ENCODE results near the gene NDUFS3.
"Not testable (repeated sequence)": the region's sequence is repeated elsewhere in the genome, so short reads cannot be mapped to it uniquely, and the experiment has no call there.

Gene NDUFS3

DNA sequence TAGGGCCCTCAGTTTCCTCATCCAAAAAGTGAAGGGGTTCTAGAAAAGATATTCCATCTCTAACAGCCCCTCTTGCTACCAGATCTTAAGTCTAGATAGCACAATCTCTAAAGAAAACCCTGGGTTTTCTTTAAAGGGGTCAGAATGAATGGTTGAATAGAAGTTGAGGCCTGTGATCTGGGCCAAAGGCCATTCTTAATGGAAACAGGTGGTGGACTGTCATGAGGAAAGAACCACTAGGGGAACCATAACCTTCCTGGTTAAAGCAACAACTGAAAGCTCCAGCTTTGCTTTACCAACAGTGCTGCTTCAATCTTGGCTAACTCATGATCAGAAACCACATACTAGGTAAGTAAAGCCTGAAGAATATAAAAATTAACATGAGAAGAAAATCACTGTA is 27.8 kb upstream of the NDUFS3 start:
- peaks cover 22% of the 10 kb centered on the region for H3K36me3 Mint-ChIP-seq
- no peak for ATAC-seq
- H3K27ac Mint-ChIP-seq, result peak overlapping the region; percentile 100
- no peaks in the 10 kb centered on the region for H3K9me3 Mint-ChIP-seq
- H3K4me1 Mint-ChIP-seq, result peaks cover 55% of the 10 kb centered on the region
- H3K4me3 Mint-ChIP-seq, result peak overlapping the region; percentile 99
- H3K27me3 Mint-ChIP-seq, result no peaks in the 10 kb centered on the region

GRCh38 chr11:47552056-47552565 is 26.8 kb upstream of the NDUFS3 start:
- no peaks in the 10 kb centered on the region for H3K27me3 Mint-ChIP-seq
- H3K9me3 Mint-ChIP-seq, result no peaks in the 10 kb centered on the region
- H3K36me3 Mint-ChIP-seq, result peaks cover 22% of the 10 kb centered on the region
- H3K4me1 Mint-ChIP-seq, result peaks cover 52% of the 10 kb centered on the region
- H3K4me3 Mint-ChIP-seq, result peak overlapping the region; percentile 99
- H3K27ac Mint-ChIP-seq, result peak overlapping the region; percentile 100
- peak; percentile 1 for ATAC-seq

GRCh38 chr11:47552566-47553405 is 26.1 kb upstream of the NDUFS3 start, which contains the start of gene CELF1:
Gene CELF1 (minus strand): TSS chr11:47553132. CDS start chr11:47499523, 53,609 bp downstream.
- ATAC-seq, result peak; percentile 98
- peaks cover 45% of the 10 kb centered on the region for H3K4me1 Mint-ChIP-seq

DNA sequence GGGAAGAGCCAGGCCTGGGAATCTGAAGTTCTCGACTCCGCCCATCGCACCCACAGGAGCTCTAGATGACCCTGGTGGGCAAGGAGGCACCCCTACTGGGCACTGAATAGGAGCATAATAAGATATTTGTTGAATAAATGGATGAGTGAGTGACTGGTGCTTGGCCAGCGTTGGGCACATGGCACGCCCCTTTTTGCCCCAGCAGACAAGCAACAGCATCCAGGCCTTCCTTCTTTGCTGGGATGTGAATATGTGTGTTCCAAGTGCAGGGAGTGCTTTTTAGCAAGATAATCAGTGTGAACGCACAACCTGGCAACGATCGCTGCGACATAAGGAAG is 25.5 kb upstream of the NDUFS3 start:
- H3K9me3 Mint-ChIP-seq, result no peaks in the 10 kb centered on the region
- no peaks in the 10 kb centered on the region for H3K27me3 Mint-ChIP-seq
- H3K4me1 Mint-ChIP-seq, result peaks cover 39% of the 10 kb centered on the region
- peaks cover 18% of the 10 kb centered on the region for H3K36me3 Mint-ChIP-seq
- peak overlapping the region; percentile 99 for H3K4me3 Mint-ChIP-seq
- H3K27ac Mint-ChIP-seq, result peak overlapping the region; percentile 100
- peak; percentile 50 for ATAC-seq

More at GRCh38 chr11:47552566-47553405, 26.1 kb upstream of the NDUFS3 start, which contains the start of gene CELF1:
- Mint-ChIP-seq H3K27me3 (no peaks in the 10 kb centered on the region), H3K9me3 (no peaks in the 10 kb centered on the region), H3K4me3 (peak within 1 kb of the TSS; percentile 99), H3K36me3 (peaks cover 22% of the 10 kb centered on the region), H3K27ac (peak within 1 kb of the TSS; percentile 100)

- not testable (repeated sequence) for H3K27me3 Mint-ChIP-seq, H3K9me3 Mint-ChIP-seq, H3K4me3 Mint-ChIP-seq, H3K27ac Mint-ChIP-seq, ATAC-seq
- Mint-ChIP-seq H3K4me1 (peaks cover 13% of the 10 kb centered on the region), H3K36me3 (peaks cover 11% of the 10 kb centered on the region)
Observed at GRCh38 chr11:47557004-47557403, 21.9 kb upstream of the NDUFS3 start.

GRCh38 chr11:47558695-47559094 is 20.2 kb upstream of the NDUFS3 start:
- no peaks in the 10 kb centered on the region for H3K9me3 Mint-ChIP-seq
- H3K4me3 Mint-ChIP-seq, result no peak overlapping the region
- no peak for ATAC-seq

GRCh38 chr11:47560426-47560825 is 18.4 kb upstream of the NDUFS3 start:
- no peaks in the 10 kb centered on the region for H3K27me3 Mint-ChIP-seq
- no peak overlapping the region for H3K4me3 Mint-ChIP-seq
- no peak overlapping the region for H3K27ac Mint-ChIP-seq

More at GRCh38 chr11:47558695-47559094, 20.2 kb upstream of the NDUFS3 start:
- Mint-ChIP-seq H3K4me1 (peaks cover under 1% of the 10 kb centered on the region), H3K36me3 (peaks cover 5% of the 10 kb centered on the region), H3K27me3 (no peaks in the 10 kb centered on the region), H3K27ac (no peak overlapping the region)

GRCh38 chr11:47562393-47562792 is 16.5 kb upstream of the NDUFS3 start:
- H3K36me3 Mint-ChIP-seq, H3K27ac Mint-ChIP-seq, H3K4me3 Mint-ChIP-seq, ATAC-seq, H3K27me3 Mint-ChIP-seq, H3K9me3 Mint-ChIP-seq: not testable (repeated sequence)
- peaks cover 18% of the 10 kb centered on the region for H3K4me1 Mint-ChIP-seq

More at GRCh38 chr11:47560426-47560825, 18.4 kb upstream of the NDUFS3 start:
- ATAC-seq, result no peak
- peaks cover 2% of the 10 kb centered on the region for H3K36me3 Mint-ChIP-seq
- H3K9me3 Mint-ChIP-seq, result no peaks in the 10 kb centered on the region
- H3K4me1 Mint-ChIP-seq, result peaks cover 9% of the 10 kb centered on the region

DNA sequence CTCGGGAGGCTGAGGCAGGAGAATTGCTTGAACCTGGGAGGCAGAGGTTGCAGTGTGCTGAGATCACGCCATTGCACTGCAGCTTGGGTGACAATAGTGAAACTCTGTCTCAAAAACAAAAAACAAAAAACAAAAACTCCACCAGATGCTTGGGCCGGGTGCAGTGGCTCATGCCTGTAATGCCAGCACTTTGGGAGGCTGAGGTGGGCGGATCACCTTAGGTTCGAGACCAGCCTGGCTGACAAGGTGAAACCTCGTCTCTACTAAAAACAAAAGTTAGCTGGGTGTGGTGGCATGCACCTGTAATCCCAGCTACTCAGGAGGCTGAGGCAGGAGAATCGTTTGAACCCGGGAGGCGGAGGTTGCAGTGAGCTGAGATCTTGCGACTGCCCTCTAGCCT is 14.5 kb upstream of the NDUFS3 start:
- Mint-ChIP-seq H3K4me3 (peak overlapping the region; percentile 38), H3K4me1 (peaks cover 18% of the 10 kb centered on the region), H3K27ac (peak overlapping the region; percentile 93)
- H3K27me3 Mint-ChIP-seq, ATAC-seq, H3K36me3 Mint-ChIP-seq, H3K9me3 Mint-ChIP-seq: not testable (repeated sequence)

DNA sequence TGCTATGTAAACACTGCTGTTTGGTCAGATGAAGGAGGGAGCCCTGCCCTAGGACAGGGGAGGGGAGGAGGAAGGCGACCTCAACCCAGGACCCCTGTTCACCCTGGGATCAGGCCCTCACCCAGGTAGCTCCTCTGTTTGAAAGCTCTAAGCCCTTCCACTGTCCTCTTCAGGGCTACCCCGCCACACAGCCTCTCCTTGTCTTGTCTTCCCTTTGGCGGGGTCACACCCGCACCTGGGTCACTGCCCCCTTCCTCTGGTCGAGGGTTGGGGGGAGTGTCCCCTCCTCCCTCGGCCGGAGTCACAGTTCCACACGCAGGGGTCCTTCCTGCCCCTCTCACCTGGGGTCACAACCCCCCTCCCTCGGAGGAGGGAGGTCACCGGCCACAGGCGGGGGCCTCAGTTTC is 13.9 kb upstream of the NDUFS3 start:
- no peaks in the 10 kb centered on the region for H3K36me3 Mint-ChIP-seq
- peak overlapping the region; percentile 93 for H3K27ac Mint-ChIP-seq
- ATAC-seq, result no peak
- H3K4me1 Mint-ChIP-seq, result peaks cover 18% of the 10 kb centered on the region
- peak overlapping the region; percentile 86 for H3K4me3 Mint-ChIP-seq
- no peaks in the 10 kb centered on the region for H3K27me3 Mint-ChIP-seq
- no peaks in the 10 kb centered on the region for H3K9me3 Mint-ChIP-seq

GRCh38 chr11:47565340-47566148 is 13.3 kb upstream of the NDUFS3 start, which contains the start of gene PTPMT1:
Gene PTPMT1 (plus strand): TSS chr11:47565599. CDS start chr11:47565623, 24 bp downstream.
- H3K4me1 Mint-ChIP-seq, result peaks cover 18% of the 10 kb centered on the region
- no peaks in the 10 kb centered on the region for H3K9me3 Mint-ChIP-seq
- H3K27ac Mint-ChIP-seq, result peak within 1 kb of the TSS; percentile 93
- H3K36me3 Mint-ChIP-seq, result no peaks in the 10 kb centered on the region
- H3K4me3 Mint-ChIP-seq, result peak within 1 kb of the TSS; percentile 86
- H3K27me3 Mint-ChIP-seq, result no peaks in the 10 kb centered on the region
- peak; percentile 95 for ATAC-seq

- H3K4me3 Mint-ChIP-seq, result peak overlapping the region; percentile 86
- peaks cover 18% of the 10 kb centered on the region for H3K4me1 Mint-ChIP-seq
- peaks cover 2% of the 10 kb centered on the region for H3K36me3 Mint-ChIP-seq
- H3K27ac Mint-ChIP-seq, result peak overlapping the region; percentile 93
- H3K9me3 Mint-ChIP-seq, result no peaks in the 10 kb centered on the region
- no peak for ATAC-seq
- H3K27me3 Mint-ChIP-seq, result no peaks in the 10 kb centered on the region
Observed at GRCh38 chr11:47566149-47566698, 12.7 kb upstream of the NDUFS3 start.

GRCh38 chr11:47569646-47570045 is 9.2 kb upstream of the NDUFS3 start:
- Mint-ChIP-seq H3K27me3 (no peaks in the 10 kb centered on the region), H3K36me3 (peaks cover 21% of the 10 kb centered on the region), H3K4me3 (no peak overlapping the region), H3K27ac (no peak overlapping the region), H3K4me1 (peaks cover 16% of the 10 kb centered on the region), H3K9me3 (no peaks in the 10 kb centered on the region)
- ATAC-seq, result no peak

DNA sequence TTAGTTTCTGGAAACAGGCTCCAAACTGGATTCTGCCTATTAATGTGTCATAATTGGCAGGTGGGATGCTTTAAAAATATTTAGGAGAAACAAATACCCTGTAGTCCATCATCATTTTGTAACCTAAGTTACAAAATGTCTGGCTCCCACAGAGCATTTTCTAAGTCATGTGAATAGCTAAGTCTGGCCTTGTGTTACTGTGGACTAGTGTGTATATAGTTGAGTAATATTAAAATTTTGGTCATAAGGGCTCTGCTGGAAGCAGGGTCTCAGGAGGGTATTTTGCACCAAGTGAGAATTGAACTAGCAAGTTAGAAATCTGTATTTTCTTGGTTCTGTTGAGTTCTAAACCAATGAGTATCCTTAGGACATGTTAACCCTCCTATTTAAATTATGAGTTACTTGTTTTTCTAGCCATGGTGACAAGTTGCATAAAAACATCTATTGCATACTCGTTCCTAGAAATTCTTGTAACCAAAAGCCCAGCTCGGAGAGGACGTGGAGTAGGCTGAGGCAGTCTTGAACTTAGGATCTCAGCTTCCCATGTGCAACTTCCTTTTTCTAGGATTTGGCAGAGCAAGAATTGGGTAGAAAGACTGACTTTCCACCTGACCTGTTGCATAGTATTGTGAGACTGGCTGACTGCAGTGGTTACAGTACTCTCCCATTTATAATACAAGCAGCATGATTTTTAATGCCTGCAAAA is 8.1 kb upstream of the NDUFS3 start:
- H3K27ac Mint-ChIP-seq, result peak overlapping the region; percentile 11
- no peak overlapping the region for H3K4me3 Mint-ChIP-seq
- H3K36me3 Mint-ChIP-seq, result peaks cover 25% of the 10 kb centered on the region
- no peak for ATAC-seq
- no peaks in the 10 kb centered on the region for H3K27me3 Mint-ChIP-seq
- peaks cover 10% of the 10 kb centered on the region for H3K4me1 Mint-ChIP-seq
- H3K9me3 Mint-ChIP-seq, result no peaks in the 10 kb centered on the region
